H9 (cell line): Measurements from ENCODE around the gene SUMO1. TPM values are rescaled to one million over a fixed set of nuclear protein-coding genes. Genes with fewer than 3 reads are reported as not detected.
A peak's percentile ranks its signal among the peaks of the same experiment; 100 is the strongest.

ENCODE experiments used
- DNase-seq: peaks from one replicate; pipeline ENCODE4 v3.0.0-alpha.2; 2017
- H2AFZ ChIP-seq: one replicate; pipeline ENCODE4 v1.6.1; 2013; ENCODE audit warnings: mild to moderate bottlenecking, low read length, control low read depth, moderate library complexity
- H2AK5ac ChIP-seq: 2 replicates; pipeline ENCODE4 v1.6.1; 2013; ENCODE audit warnings: low read length, control low read depth, mixed read lengths; ENCODE audit not compliant: insufficient read length
- H2BK120ac ChIP-seq: one replicate; pipeline ENCODE4 v1.6.1; 2013; ENCODE audit warnings: low read depth, mild to moderate bottlenecking, low read length, control low read depth, inconsistent platforms; ENCODE audit not compliant: poor library complexity, severe bottlenecking
- H2BK12ac ChIP-seq: 2 replicates; pipeline ENCODE4 v1.6.1; 2013; ENCODE audit warnings: low read length, control low read depth, mixed read lengths, low read depth; ENCODE audit not compliant: insufficient read length
- H2BK15ac ChIP-seq: 2 replicates; pipeline ENCODE4 v1.6.1; 2013; ENCODE audit warnings: low read depth, low read length, control low read depth
- H2BK20ac ChIP-seq: one replicate; pipeline ENCODE4 v1.6.1; 2013; ENCODE audit warnings: low read depth, mild to moderate bottlenecking, low read length, control low read depth, inconsistent platforms; ENCODE audit not compliant: poor library complexity, severe bottlenecking
- H2BK5ac ChIP-seq: 2 replicates; pipeline ENCODE4 v1.6.1; 2013; ENCODE audit warnings: low read length, control low read depth, mixed read lengths; ENCODE audit not compliant: insufficient read length
- H3K14ac ChIP-seq: 2 replicates; pipeline ENCODE4 v1.6.1; 2013; ENCODE audit warnings: low read length, control low read depth; ENCODE audit not compliant: insufficient read depth
- H3K18ac ChIP-seq: 2 replicates; pipeline ENCODE4 v1.6.1; 2013; ENCODE audit warnings: low read depth, mild to moderate bottlenecking, mixed read lengths, low read length, control low read depth; ENCODE audit not compliant: insufficient read length
- H3K23ac ChIP-seq: 2 replicates; pipeline ENCODE4 v1.6.1; 2013; ENCODE audit warnings: low read length, control low read depth, mixed read lengths, low read depth; ENCODE audit not compliant: insufficient read length
- H3K23me2 ChIP-seq: 2 replicates; pipeline ENCODE4 v1.6.1; 2013; ENCODE audit warnings: low read depth, mild to moderate bottlenecking, mixed read lengths, low read length, control low read depth; ENCODE audit not compliant: insufficient read length, poor library complexity, severe bottlenecking
- H3K27ac ChIP-seq: 2 replicates; pipeline ENCODE4 v1.5.1; 2013; ENCODE audit warnings: low read length, control low read depth, mixed read lengths, low read depth; ENCODE audit not compliant: insufficient read length
- H3K27me3 ChIP-seq: 2 replicates; pipeline ENCODE4 v1.6.1; 2013; ENCODE audit warnings: low read length, control low read depth, inconsistent platforms; ENCODE audit not compliant: insufficient read depth
- H3K4ac ChIP-seq: 2 replicates; pipeline ENCODE4 v1.6.1; 2013; ENCODE audit warnings: low read depth, mild to moderate bottlenecking, control low read depth, inconsistent platforms, low read length, moderate library complexity
- H3K4me1 ChIP-seq: 2 replicates; pipeline ENCODE4 v1.6.1; 2013; ENCODE audit warnings: low read length, control low read depth, inconsistent platforms; ENCODE audit not compliant: insufficient read depth
- H3K4me2 ChIP-seq: 2 replicates; pipeline ENCODE4 v1.6.1; 2013; ENCODE audit warnings: low read length, control low read depth, mixed read lengths; ENCODE audit not compliant: insufficient read length, insufficient read depth
- H3K56ac ChIP-seq: 2 replicates; pipeline ENCODE4 v1.6.1; 2013; ENCODE audit warnings: low read depth, mild to moderate bottlenecking, mixed read lengths, low read length, control low read depth; ENCODE audit not compliant: insufficient read length
- H3K79me1 ChIP-seq: 2 replicates; pipeline ENCODE4 v1.6.1; 2013; ENCODE audit warnings: low read depth, mild to moderate bottlenecking, moderate library complexity, low read length, control low read depth, inconsistent platforms; ENCODE audit not compliant: insufficient read depth, poor library complexity, severe bottlenecking
- H3K79me2 ChIP-seq: 2 replicates; pipeline ENCODE4 v1.6.1; 2013; ENCODE audit warnings: low read length, control low read depth, inconsistent platforms; ENCODE audit not compliant: insufficient read depth
- H3K9ac ChIP-seq: 2 replicates; pipeline ENCODE4 v1.6.1; 2013; ENCODE audit warnings: low read length, control low read depth, mixed read lengths; ENCODE audit not compliant: insufficient read length; ENCODE audit errors: extremely low read depth
- H3K9me3 ChIP-seq: one replicate; pipeline ENCODE4 v1.6.1; 2013; ENCODE audit warnings: low read depth, low read length, inconsistent platforms; ENCODE audit not compliant: control insufficient read depth
- H3T11ph ChIP-seq: one replicate; pipeline ENCODE4 v1.6.1; 2013; ENCODE audit warnings: mild to moderate bottlenecking, low read length, control low read depth, inconsistent platforms
- H4K20me1 ChIP-seq: one replicate; pipeline ENCODE4 v1.6.1; 2013; ENCODE audit not compliant: control insufficient read depth, insufficient read length, insufficient read depth
- H4K5ac ChIP-seq: 2 replicates; pipeline ENCODE4 v1.6.1; 2013; ENCODE audit warnings: low read depth, mild to moderate bottlenecking, mixed read lengths, low read length, control low read depth; ENCODE audit not compliant: insufficient read length
- H4K8ac ChIP-seq: replicated peaks from 2 replicates; pipeline ENCODE4 v1.6.1; 2013; ENCODE audit warnings: low read length, control low read depth, mixed read lengths, low read depth; ENCODE audit not compliant: insufficient read length
- H4K91ac ChIP-seq: 2 replicates; pipeline ENCODE4 v1.6.1; 2013; ENCODE audit warnings: low read depth, mild to moderate bottlenecking, moderate library complexity, mixed read lengths, low read length, control low read depth; ENCODE audit not compliant: insufficient read length
- H3K27ac Mint-ChIP-seq, 3 experiments: 2 replicates in 2 of 3; 3 replicates in 1 of 3; pipeline ENCODE4 v1.8.0; 2020 to 2021; ENCODE audit warnings: mixed read lengths in 3 of 3, mild to moderate bottlenecking in 1 of 3, moderate library complexity in 1 of 3
- H3K27me3 Mint-ChIP-seq: 2 replicates; pipeline ENCODE4 v1.8.0; 2021; ENCODE audit warnings: low read depth, mild to moderate bottlenecking, moderate library complexity, mixed read lengths
- H3K36me3 Mint-ChIP-seq, 3 experiments: 2 replicates in 2 of 3; 3 replicates in 1 of 3; pipeline ENCODE4 v1.8.0; 2020 to 2021; ENCODE audit warnings: low read depth in 3 of 3, mixed read lengths in 3 of 3; ENCODE audit not compliant: insufficient read depth in 1 of 3
- H3K4me1 Mint-ChIP-seq, 2 experiments: 2 replicates each; pipeline ENCODE4 v1.8.0; 2020; ENCODE audit warnings: mixed read lengths in 2 of 2
- H3K4me3 Mint-ChIP-seq, 2 experiments: 2 replicates in 1 of 2; 3 replicates in 1 of 2; pipeline ENCODE4 v1.8.0; 2020 to 2021; ENCODE audit warnings: mild to moderate bottlenecking in 2 of 2, mixed read lengths in 2 of 2, moderate library complexity in 1 of 2
- H3K9me3 Mint-ChIP-seq, 2 experiments: 2 replicates in 1 of 2; 3 replicates in 1 of 2; pipeline ENCODE4 v1.8.0; 2020; ENCODE audit warnings: mild to moderate bottlenecking in 2 of 2, mixed read lengths in 2 of 2, moderate library complexity in 1 of 2
- CTCF ChIP-seq: fragments of 200-600 bp; sonication (generic); conservative IDR thresholded peaks from 3 replicates; pipeline ENCODE4 v1.8.0; 2021; ENCODE audit warnings: antibody characterized with exemption, mild to moderate bottlenecking
- WGBS: extraction: QIAGEN DNeasy Blood & Tissue Kit; methylation state at CpG from one replicate; pipeline ENCODE4 v1.1.7; 2013; ENCODE audit warnings: missing lambda C conversion rate, low lambda C conversion rate, mixed read lengths; ENCODE audit not compliant: insufficient read length; ENCODE audit errors: extremely low coverage; 5-methylcytosine and 5-hydroxymethylcytosine counted together
- total RNA-seq: library from RNA; stranded (reverse); gene quantifications from 2 replicates; pipeline ENCODE4 v1.2.1, GENCODE V29; 2021

The SUMO1 gene
- total RNA-seq, 1 experiment from 2014 or later, result 206 TPM

- no peak for DNase-seq
- WGBS, result no CpG with 5 or more reads among the region's 9 CpGs
- Histone ChIP-seq H3K9me3 (no peaks in the 10 kb centered on the region), H3K23me2 (peaks cover 8% of the 10 kb centered on the region), H3K4ac (no peak overlapping the region), H4K5ac (no peak overlapping the region), H4K91ac (no peak overlapping the region), H3K4me2 (peak overlapping the region; percentile 14), H3K27me3 (no peaks in the 10 kb centered on the region), H2AK5ac (no peak overlapping the region), H2AFZ (no peak overlapping the region), H3K14ac (no peak overlapping the region), H3K79me1 (no peaks in the 10 kb centered on the region), H2BK5ac (no peak overlapping the region), H3K4me1 (peaks cover 2% of the 10 kb centered on the region; the same call in 1 of the 2 replicates), H4K20me1 (no peaks in the 10 kb centered on the region), H2BK15ac (no peak overlapping the region), H3T11ph (no peak overlapping the region), H4K8ac (no peak overlapping the region), H2BK120ac (no peak overlapping the region), H3K27ac (no peak overlapping the region), H2BK12ac (no peak overlapping the region), H3K18ac (no peak overlapping the region), H3K9ac (no peak overlapping the region), H3K56ac (no peak overlapping the region), H3K23ac (no peak overlapping the region), H2BK20ac (no peak overlapping the region), H3K79me2 (peaks cover 77% of the 10 kb centered on the region)
- H3K27me3 Mint-ChIP-seq, result no peaks in the 10 kb centered on the region
- H3K4me3 Mint-ChIP-seq, result peak overlapping the region; percentile 30 to 33; a peak in 3 of 5 replicates
- no peak for TF ChIP-seq CTCF
- no peaks in the 10 kb centered on the region for H3K9me3 Mint-ChIP-seq
- peaks cover 0 to 5% (median 0%) of the 10 kb centered on the region in 3 experiments; a peak in 2 of 7 replicates for H3K36me3 Mint-ChIP-seq
- H3K27ac Mint-ChIP-seq, result no peak overlapping the region
- H3K4me1 Mint-ChIP-seq, result peaks cover 13 to 14% of the 10 kb centered on the region in 2 experiments; a peak in 3 of 4 replicates
Observed at GRCh38 chr2:202269585-202269984, 31.2 kb upstream of the SUMO1 start.
